Measurements from ENCODE around the gene ZNRF1.

ZNRF1 gene

DNA sequence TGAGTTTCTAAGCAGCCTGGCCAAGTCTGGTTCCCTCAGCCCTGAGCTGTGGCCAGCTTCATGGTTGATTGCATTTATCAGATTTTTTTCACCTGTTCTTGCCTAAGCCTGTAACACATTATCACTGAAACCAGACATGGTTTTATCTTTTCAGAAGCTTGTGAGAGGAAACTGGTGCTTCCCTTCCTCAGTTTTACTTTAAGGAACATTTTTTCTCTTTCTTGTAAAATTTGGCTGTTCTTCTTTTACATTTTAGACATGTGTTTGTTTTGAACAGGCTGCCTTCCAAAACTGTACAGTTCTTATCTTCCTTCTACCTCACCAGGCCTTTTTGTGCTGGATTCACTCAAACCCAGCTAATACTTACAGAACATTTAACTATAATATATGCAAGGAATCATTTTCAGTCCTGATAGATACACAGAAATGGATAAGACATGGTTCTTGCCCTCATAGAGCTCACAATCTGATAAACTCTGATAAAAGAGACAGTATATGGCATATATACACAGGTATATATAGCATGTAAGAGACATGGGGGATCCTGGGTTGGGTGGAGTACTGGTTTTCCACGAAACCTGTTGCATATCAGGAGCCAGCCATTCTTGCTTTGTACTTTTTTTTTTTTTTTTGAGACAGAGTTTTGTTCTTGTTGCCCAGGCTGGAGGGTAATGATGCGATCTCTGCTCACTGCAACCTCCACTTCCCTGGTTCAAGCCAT is 44.5 kb downstream of the ZNRF1 start:
- H3K27me3 ChIP-seq (ENCODE audit: insufficient read depth, low read length): no peaks in the 10 kb centered on the region
- H3K4me1 ChIP-seq (ENCODE audit: insufficient read depth, low read length): no peaks in the 10 kb centered on the region
- no peak overlapping the region for H2AFZ ChIP-seq (ENCODE audit: low read depth, low read length)
- H3K36me3 ChIP-seq (ENCODE audit: insufficient read depth, low read length): no peaks in the 10 kb centered on the region
- no peak overlapping the region for H3K4me3 ChIP-seq (ENCODE audit: low read length)
- H3K9me3 ChIP-seq (ENCODE audit: low read length): peaks cover 2% of the 10 kb centered on the region

GRCh38 chr16:75044800-75045361 is 46.1 kb downstream of the ZNRF1 start:
- Histone ChIP-seq H3K4me3 (ENCODE audit: low read length) (no peak overlapping the region), H3K4me1 (ENCODE audit: insufficient read depth, low read length) (no peaks in the 10 kb centered on the region), H3K27me3 (ENCODE audit: insufficient read depth, low read length) (no peaks in the 10 kb centered on the region), H3K36me3 (ENCODE audit: insufficient read depth, low read length) (no peaks in the 10 kb centered on the region), H3K9me3 (ENCODE audit: low read length) (peaks cover 7% of the 10 kb centered on the region), H2AFZ (ENCODE audit: low read depth, low read length) (no peak overlapping the region)

GRCh38 chr16:75045424-75045823 is 46.6 kb downstream of the ZNRF1 start:
- Histone ChIP-seq H3K36me3 (ENCODE audit: insufficient read depth, low read length) (no peaks in the 10 kb centered on the region), H3K4me3 (ENCODE audit: low read length) (no peak overlapping the region), H3K27me3 (ENCODE audit: insufficient read depth, low read length) (no peaks in the 10 kb centered on the region), H3K9me3 (ENCODE audit: low read length) (peaks cover 7% of the 10 kb centered on the region), H3K4me1 (ENCODE audit: insufficient read depth, low read length) (no peaks in the 10 kb centered on the region), H2AFZ (ENCODE audit: low read depth, low read length) (no peak overlapping the region)

DNA sequence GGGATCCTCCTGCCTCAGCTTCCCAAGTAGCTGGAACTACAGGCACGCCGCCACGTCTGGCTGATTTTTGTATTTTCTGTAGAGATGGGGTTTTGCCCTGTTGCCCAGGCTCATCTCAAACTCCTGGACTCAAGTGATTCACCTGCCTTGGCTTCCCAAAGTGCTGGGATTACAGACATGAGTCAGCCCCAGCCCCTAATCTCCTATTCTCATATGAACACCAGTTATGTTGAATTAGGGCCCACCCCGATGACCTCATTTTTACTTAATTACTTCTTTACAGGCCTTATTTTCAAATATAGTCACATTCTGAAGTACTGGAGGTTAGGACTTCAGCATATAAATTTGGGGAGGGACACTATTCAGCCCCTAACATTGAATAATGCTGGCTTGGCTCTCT is 49.2 kb downstream of the ZNRF1 start:
- Histone ChIP-seq H3K36me3 (ENCODE audit: insufficient read depth, low read length) (no peaks in the 10 kb centered on the region), H3K4me1 (ENCODE audit: insufficient read depth, low read length) (peaks cover 5% of the 10 kb centered on the region), H3K9me3 (ENCODE audit: low read length) (peaks cover 7% of the 10 kb centered on the region), H3K4me3 (ENCODE audit: low read length) (no peak overlapping the region), H3K27me3 (ENCODE audit: insufficient read depth, low read length) (no peaks in the 10 kb centered on the region), H2AFZ (ENCODE audit: low read depth, low read length) (no peak overlapping the region)

DNA sequence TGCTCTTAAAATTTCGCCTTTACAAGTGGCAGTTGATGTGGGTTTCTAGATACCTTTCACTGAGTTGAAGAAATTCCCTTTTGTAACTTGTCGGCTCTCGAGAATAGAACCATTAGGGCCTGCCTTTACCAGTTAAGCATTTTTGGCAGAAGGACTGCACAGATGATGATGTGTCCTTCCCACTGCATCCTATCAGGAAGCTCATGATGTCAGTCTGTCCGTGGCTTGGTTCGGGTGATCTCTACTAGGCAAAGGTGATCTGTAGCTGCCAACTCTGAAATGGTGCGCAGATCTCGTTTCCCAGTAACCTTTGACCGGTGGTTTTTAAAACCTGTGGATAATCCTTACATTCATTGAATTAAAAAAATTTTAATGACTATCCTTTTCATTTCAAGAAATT is 49.7 kb downstream of the ZNRF1 start:
- peaks cover 7% of the 10 kb centered on the region for H3K9me3 ChIP-seq (ENCODE audit: low read length)
- no peak overlapping the region for H2AFZ ChIP-seq (ENCODE audit: low read depth, low read length)
- no peaks in the 10 kb centered on the region for H3K27me3 ChIP-seq (ENCODE audit: insufficient read depth, low read length)
- H3K36me3 ChIP-seq (ENCODE audit: insufficient read depth, low read length): no peaks in the 10 kb centered on the region
- H3K4me1 ChIP-seq (ENCODE audit: insufficient read depth, low read length): peaks cover 5% of the 10 kb centered on the region
- H3K4me3 ChIP-seq (ENCODE audit: low read length): no peak overlapping the region

GRCh38 chr16:75052481-75053202 is 53.8 kb downstream of the ZNRF1 start:
- H3K9me3 ChIP-seq (ENCODE audit: low read length): peaks cover 5% of the 10 kb centered on the region
- peaks cover 5% of the 10 kb centered on the region for H3K4me1 ChIP-seq (ENCODE audit: insufficient read depth, low read length)
- H3K4me3 ChIP-seq (ENCODE audit: low read length): no peak overlapping the region
- H3K27me3 ChIP-seq (ENCODE audit: insufficient read depth, low read length): no peaks in the 10 kb centered on the region
- H3K36me3 ChIP-seq (ENCODE audit: insufficient read depth, low read length): no peaks in the 10 kb centered on the region
- no peak overlapping the region for H2AFZ ChIP-seq (ENCODE audit: low read depth, low read length)

DNA sequence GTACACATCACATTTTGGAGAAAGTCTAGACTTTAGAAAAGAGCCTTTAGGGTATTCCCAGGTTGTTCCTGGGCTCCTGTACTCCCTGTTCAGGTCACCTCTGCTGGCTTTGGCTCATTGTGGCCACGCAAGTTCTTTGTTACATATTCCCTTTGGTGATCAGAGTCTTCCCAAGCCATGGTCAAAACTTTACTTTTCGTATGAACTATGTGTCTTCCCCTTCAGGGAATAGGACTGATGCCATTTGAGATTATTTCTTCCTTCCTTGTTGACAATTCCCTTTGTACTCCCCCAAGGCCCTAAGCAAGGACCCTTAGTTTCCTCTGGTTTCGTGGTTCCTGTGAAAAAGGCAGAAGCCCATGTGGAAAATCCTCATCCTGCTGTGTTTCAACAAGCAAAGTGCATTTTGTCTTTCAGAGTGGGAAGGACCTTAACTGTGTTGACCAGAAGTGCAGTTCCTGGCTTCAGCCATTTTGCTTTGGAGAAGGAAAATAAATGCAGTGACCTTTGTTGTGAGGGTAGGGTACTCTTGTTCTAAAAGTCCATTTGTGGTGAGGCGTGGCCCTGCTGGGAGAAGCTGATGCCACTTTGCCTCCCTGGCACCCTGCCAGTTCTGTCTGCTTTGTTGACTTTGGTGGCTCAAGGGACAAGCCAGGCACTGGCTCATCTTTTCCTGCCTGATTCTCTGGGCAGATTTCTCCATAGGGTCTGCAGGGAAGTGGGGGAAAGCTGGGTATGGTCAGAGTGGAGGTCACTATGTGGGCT is 55.1 kb downstream of the ZNRF1 start:
- Histone ChIP-seq H2AFZ (ENCODE audit: low read depth, low read length) (no peak overlapping the region), H3K27me3 (ENCODE audit: insufficient read depth, low read length) (no peaks in the 10 kb centered on the region), H3K4me1 (ENCODE audit: insufficient read depth, low read length) (peaks cover 5% of the 10 kb centered on the region), H3K36me3 (ENCODE audit: insufficient read depth, low read length) (no peaks in the 10 kb centered on the region), H3K9me3 (ENCODE audit: low read length) (peaks cover 5% of the 10 kb centered on the region), H3K4me3 (ENCODE audit: low read length) (no peak overlapping the region)

DNA sequence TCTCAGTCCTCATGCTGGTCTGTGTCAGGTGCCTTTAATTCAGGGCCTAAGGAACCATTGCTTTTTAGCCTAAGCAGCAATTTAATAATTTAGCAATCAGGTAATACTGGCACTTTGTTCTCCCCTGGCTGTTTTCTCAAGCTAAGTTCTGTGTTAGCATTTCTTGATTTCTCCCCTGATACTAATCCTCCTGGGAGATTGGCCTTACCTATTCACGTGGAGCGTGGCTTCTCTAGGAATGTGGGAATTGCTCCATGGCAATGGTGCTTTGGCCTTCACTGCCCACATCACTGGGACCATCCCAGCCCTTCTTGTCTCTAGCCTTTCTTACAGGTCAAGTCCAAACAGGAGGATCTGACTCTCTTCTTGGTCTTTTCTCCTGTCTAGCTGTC is 55.7 kb downstream of the ZNRF1 start:
- Histone ChIP-seq H3K9me3 (ENCODE audit: low read length) (peaks cover 3% of the 10 kb centered on the region), H3K27me3 (ENCODE audit: insufficient read depth, low read length) (no peaks in the 10 kb centered on the region), H3K36me3 (ENCODE audit: insufficient read depth, low read length) (no peaks in the 10 kb centered on the region), H3K4me3 (ENCODE audit: low read length) (no peak overlapping the region), H2AFZ (ENCODE audit: low read depth, low read length) (no peak overlapping the region), H3K4me1 (ENCODE audit: insufficient read depth, low read length) (peaks cover 5% of the 10 kb centered on the region)

- Histone ChIP-seq H3K36me3 (ENCODE audit: insufficient read depth, low read length) (no peaks in the 10 kb centered on the region), H3K9me3 (ENCODE audit: low read length) (no peaks in the 10 kb centered on the region), H3K4me3 (ENCODE audit: low read length) (no peak overlapping the region), H2AFZ (ENCODE audit: low read depth, low read length) (no peak overlapping the region), H3K4me1 (ENCODE audit: insufficient read depth, low read length) (no peaks in the 10 kb centered on the region), H3K27me3 (ENCODE audit: insufficient read depth, low read length) (no peaks in the 10 kb centered on the region)
Observed at GRCh38 chr16:75058806-75059205, 60.0 kb downstream of the ZNRF1 start.

- no peaks in the 10 kb centered on the region for H3K4me1 ChIP-seq (ENCODE audit: insufficient read depth, low read length)
- H3K27me3 ChIP-seq (ENCODE audit: insufficient read depth, low read length): no peaks in the 10 kb centered on the region
- H3K36me3 ChIP-seq (ENCODE audit: insufficient read depth, low read length): no peaks in the 10 kb centered on the region
- no peak overlapping the region for H2AFZ ChIP-seq (ENCODE audit: low read depth, low read length)
- no peaks in the 10 kb centered on the region for H3K9me3 ChIP-seq (ENCODE audit: low read length)
- H3K4me3 ChIP-seq (ENCODE audit: low read length): no peak overlapping the region
Observed at GRCh38 chr16:75059411-75059810, 60.6 kb downstream of the ZNRF1 start.

- no peaks in the 10 kb centered on the region for H3K27me3 ChIP-seq (ENCODE audit: insufficient read depth, low read length)
- no peak overlapping the region for H2AFZ ChIP-seq (ENCODE audit: low read depth, low read length)
- no peaks in the 10 kb centered on the region for H3K9me3 ChIP-seq (ENCODE audit: low read length)
- no peaks in the 10 kb centered on the region for H3K36me3 ChIP-seq (ENCODE audit: insufficient read depth, low read length)
- H3K4me1 ChIP-seq (ENCODE audit: insufficient read depth, low read length): no peaks in the 10 kb centered on the region
- H3K4me3 ChIP-seq (ENCODE audit: low read length): no peak overlapping the region
Observed at GRCh38 chr16:75060723-75061122, 61.9 kb downstream of the ZNRF1 start.

DNA sequence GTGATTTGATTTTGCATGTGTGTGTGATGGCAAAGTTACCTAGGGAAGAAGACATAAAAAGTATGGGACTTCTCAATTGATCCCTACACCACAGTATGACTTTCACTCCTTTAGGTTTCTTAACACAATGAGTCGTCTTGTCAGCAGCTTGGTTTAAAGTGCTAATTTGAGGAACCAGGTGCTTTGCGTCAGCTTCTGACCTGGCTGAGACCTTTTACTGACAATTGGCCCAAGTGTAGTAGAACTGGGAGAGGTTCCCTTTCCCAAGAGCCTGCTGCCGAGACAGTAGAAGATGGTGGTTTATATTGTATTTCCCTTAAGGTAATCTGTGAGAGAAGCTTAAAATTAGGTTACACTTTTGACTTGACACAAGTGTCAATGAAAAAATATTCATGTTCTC is 62.8 kb downstream of the ZNRF1 start:
- Histone ChIP-seq H3K36me3 (ENCODE audit: insufficient read depth, low read length) (no peaks in the 10 kb centered on the region), H3K4me1 (ENCODE audit: insufficient read depth, low read length) (no peaks in the 10 kb centered on the region), H2AFZ (ENCODE audit: low read depth, low read length) (no peak overlapping the region), H3K27me3 (ENCODE audit: insufficient read depth, low read length) (no peaks in the 10 kb centered on the region), H3K9me3 (ENCODE audit: low read length) (no peaks in the 10 kb centered on the region), H3K4me3 (ENCODE audit: low read length) (no peak overlapping the region)
